Measurements from ENCODE around the gene ALKBH3. TPM values are rescaled to one million over a fixed set of nuclear protein-coding genes. Genes with fewer than 3 reads are reported as not detected.

The ALKBH3 gene
- total and polyA plus RNA-seq, 2 experiments from 2014 or later: 10.7 to 10.8 TPM

GRCh38 chr11:43895601-43896000 lies 15.0 kb downstream of the ALKBH3 start (continued):
- no peak for TF ChIP-seq POLR2AphosphoS5 (IDR thresholded peaks at IDR 0.05; ENCODE audit: low read depth)

- Histone ChIP-seq H3K36me3 (ENCODE audit: insufficient read depth) (no peaks in the 10 kb centered on the region), H3F3A (replicated peaks; ENCODE audit: low read depth) (no peaks in the 10 kb centered on the region), H3K4me2 (no peak overlapping the region), H3K79me2 (replicated peaks; ENCODE audit: insufficient read depth) (no peaks in the 10 kb centered on the region), H3K27ac (ENCODE audit: low read depth) (no peak overlapping the region), H3K4me3 (no peak overlapping the region), H3K4me1 (ENCODE audit: insufficient read depth) (no peaks in the 10 kb centered on the region), H2AFZ (no peak overlapping the region), H3K9me2 (ENCODE audit: insufficient read depth) (no peaks in the 10 kb centered on the region), H4K20me1 (replicated peaks; ENCODE audit: insufficient read depth) (no peaks in the 10 kb centered on the region), H3K27me3 (ENCODE audit: insufficient read depth) (no peaks in the 10 kb centered on the region)
- no peak for ATAC-seq
- H3K9me3 Mint-ChIP-seq: no peaks in the 10 kb centered on the region
- TF ChIP-seq, protein P1, sequence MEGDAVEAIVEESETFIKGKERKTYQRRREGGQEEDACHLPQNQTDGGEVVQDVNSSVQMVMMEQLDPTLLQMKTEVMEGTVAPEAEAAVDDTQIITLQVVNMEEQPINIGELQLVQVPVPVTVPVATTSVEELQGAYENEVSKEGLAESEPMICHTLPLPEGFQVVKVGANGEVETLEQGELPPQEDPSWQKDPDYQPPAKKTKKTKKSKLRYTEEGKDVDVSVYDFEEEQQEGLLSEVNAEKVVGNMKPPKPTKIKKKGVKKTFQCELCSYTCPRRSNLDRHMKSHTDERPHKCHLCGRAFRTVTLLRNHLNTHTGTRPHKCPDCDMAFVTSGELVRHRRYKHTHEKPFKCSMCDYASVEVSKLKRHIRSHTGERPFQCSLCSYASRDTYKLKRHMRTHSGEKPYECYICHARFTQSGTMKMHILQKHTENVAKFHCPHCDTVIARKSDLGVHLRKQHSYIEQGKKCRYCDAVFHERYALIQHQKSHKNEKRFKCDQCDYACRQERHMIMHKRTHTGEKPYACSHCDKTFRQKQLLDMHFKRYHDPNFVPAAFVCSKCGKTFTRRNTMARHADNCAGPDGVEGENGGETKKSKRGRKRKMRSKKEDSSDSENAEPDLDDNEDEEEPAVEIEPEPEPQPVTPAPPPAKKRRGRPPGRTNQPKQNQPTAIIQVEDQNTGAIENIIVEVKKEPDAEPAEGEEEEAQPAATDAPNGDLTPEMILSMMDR (conservative IDR thresholded peaks at IDR 0.05; ENCODE audit: low read depth in 2 of 2): no peak
- TF ChIP-seq STAT1 (IDR thresholded peaks at IDR 0.05; ENCODE audit: unreplicated experiment) (no peak), EZH2phosphoT487 (IDR thresholded peaks at IDR 0.05; ENCODE audit: unreplicated experiment) (no peak), ZNF331 (CRISPR knock-in tag; IDR thresholded peaks at IDR 0.05; ENCODE audit: low read depth) (no peak), ZNF462 (CRISPR knock-in tag; IDR thresholded peaks at IDR 0.05) (no peak), JUNB (IDR thresholded peaks at IDR 0.05; ENCODE audit: unreplicated experiment) (no peak), POLR2AphosphoS5 (IDR thresholded peaks at IDR 0.05; ENCODE audit: low read depth) (no peak), EZH2 (IDR thresholded peaks at IDR 0.05; ENCODE audit: low read depth, unreplicated experiment) (no peak), ETS1 (IDR thresholded peaks at IDR 0.05) (no peak), NANOG (IDR thresholded peaks at IDR 0.05; ENCODE audit: borderline replicate concordance) (no peak), CREB1 (CRISPR knock-in tag; IDR thresholded peaks at IDR 0.05; ENCODE audit: low read depth) (no peak), ZNF114 (CRISPR knock-in tag; IDR thresholded peaks at IDR 0.05) (no peak)
- TF ChIP-seq, protein P2, sequence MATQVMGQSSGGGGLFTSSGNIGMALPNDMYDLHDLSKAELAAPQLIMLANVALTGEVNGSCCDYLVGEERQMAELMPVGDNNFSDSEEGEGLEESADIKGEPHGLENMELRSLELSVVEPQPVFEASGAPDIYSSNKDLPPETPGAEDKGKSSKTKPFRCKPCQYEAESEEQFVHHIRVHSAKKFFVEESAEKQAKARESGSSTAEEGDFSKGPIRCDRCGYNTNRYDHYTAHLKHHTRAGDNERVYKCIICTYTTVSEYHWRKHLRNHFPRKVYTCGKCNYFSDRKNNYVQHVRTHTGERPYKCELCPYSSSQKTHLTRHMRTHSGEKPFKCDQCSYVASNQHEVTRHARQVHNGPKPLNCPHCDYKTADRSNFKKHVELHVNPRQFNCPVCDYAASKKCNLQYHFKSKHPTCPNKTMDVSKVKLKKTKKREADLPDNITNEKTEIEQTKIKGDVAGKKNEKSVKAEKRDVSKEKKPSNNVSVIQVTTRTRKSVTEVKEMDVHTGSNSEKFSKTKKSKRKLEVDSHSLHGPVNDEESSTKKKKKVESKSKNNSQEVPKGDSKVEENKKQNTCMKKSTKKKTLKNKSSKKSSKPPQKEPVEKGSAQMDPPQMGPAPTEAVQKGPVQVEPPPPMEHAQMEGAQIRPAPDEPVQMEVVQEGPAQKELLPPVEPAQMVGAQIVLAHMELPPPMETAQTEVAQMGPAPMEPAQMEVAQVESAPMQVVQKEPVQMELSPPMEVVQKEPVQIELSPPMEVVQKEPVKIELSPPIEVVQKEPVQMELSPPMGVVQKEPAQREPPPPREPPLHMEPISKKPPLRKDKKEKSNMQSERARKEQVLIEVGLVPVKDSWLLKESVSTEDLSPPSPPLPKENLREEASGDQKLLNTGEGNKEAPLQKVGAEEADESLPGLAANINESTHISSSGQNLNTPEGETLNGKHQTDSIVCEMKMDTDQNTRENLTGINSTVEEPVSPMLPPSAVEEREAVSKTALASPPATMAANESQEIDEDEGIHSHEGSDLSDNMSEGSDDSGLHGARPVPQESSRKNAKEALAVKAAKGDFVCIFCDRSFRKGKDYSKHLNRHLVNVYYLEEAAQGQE (IDR thresholded peaks at IDR 0.05; ENCODE audit: unreplicated experiment): no peak
- H3K4me3 Mint-ChIP-seq: no peak overlapping the region
- no peaks in the 10 kb centered on the region for H3K27me3 Mint-ChIP-seq (ENCODE audit: insufficient read depth, low read depth, poor library complexity)
- no peak overlapping the region for H3K27ac Mint-ChIP-seq
- H3K4me1 Mint-ChIP-seq: no peaks in the 10 kb centered on the region
- peaks cover 36% of the 10 kb centered on the region for H3K36me3 Mint-ChIP-seq (ENCODE audit: low read depth)
- no peak for DNase-seq (ENCODE audit: low spot score)
Observed at GRCh38 chr11:43898574-43898973, 17.9 kb downstream of the ALKBH3 start.
